ENCODE results near the gene RS1. TPM values are rescaled to one million over a fixed set of nuclear protein-coding genes. Genes with fewer than 3 reads are reported as not detected.

RS1 gene
- total RNA-seq, 1 donor from 2014 or later = not detected

DNA sequence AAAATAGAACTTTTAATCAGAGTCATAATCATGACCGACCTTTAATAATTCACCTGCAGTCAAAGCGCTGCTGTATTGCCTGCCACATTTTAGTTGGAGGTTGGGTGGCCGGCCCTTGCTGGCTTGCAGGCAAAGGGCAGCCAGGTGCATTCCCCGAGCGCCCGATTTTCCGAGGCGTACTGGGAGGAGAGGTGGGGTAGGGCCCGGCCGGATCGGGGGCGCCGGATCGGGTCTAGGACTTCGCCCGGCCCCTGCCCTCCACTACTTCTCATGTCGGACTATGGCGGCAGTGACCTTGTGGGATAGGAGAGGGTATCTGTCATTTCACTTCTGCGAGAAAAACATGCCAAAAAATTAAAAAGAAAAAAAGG is 2.5 kb upstream of the RS1 start:
- intact Hi-C loops (cut with micrococcal nuclease) = loop anchor here (1.0 to 10.0 kb wide), 3 partner anchors 249 to 1890 kb away; partner anchors contain the start of genes CDKL5, PDHA1 and TXLNG

DNA sequence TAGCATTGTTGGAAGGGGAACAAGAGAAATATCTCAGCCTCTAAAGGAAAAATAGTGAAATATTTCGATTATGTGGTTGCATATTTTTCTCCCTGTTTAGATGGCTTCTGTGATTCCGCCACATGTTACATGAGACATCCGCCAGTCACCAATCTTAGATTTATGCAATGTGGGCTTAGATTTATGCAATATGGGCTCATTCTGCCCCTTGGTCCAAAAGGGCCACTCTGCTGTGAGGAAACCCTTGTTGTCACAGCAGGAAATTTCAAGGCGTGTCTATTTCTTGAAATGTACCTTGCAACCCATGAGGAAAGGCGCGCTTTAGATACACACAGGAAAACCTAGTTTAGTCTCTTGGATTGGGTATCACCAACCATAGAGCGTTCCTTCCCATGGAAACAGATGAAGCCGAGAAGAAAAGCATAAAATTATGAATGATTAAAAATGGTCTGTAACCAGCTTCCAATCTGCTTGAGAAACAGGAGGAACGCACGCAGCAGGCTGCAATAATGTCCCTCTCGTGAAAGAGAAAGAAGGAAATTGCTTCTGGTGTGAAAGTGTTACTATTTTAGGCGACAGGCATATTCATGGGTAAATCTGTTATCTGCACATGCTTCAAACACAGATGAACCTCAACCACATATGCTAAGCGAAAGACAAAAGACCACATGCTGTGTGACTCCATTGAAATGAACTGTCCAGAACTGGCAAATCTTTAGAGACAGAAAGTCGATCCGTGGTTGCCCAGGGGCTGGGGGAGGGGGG is 3.7 kb downstream of the RS1 start:
- intact Hi-C loops (cut with micrococcal nuclease) = no loop called here

DNA sequence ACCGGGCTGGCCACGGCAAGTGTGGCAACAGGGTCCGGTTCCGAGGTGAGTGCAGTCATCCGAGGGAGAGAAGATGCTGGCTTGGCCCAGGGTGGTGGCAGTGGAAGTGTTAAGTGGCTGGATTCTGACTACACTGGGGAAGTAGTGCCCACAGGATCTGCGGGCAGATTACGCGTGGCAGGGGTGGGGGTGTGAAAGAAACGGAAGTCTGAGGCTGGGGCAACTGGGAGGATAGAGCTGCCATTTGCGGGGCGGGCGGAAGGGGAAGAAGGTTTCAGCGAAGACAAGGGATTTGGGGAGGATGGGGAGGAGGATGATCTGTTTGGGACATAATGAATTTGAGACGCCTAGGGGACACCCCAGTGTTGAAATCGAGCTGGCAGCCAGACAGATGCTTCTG is 5.3 kb downstream of the RS1 start:
- intact Hi-C loops (cut with micrococcal nuclease) = no loop called here

DNA sequence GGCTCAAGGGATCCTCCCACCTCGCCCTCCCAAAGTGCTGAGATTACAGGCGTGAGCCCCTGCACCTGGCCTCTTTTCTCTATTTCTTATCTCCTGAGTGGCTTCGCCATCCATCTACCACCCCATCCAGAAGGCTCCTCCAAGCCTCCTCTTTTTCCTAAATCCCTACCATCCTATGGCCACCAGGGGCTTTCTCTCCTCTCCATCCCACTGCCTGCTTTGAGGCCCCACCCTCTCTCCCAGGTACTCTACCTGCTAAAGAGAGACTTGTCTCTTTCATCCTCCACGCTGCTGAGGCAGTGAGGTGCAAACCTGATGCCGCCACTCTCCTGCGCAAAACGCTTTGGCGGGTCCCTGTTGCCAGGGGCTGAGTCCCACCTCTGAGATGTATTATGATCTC is 7.0 kb downstream of the RS1 start:
- intact Hi-C loops (cut with micrococcal nuclease) = no loop called here

DNA sequence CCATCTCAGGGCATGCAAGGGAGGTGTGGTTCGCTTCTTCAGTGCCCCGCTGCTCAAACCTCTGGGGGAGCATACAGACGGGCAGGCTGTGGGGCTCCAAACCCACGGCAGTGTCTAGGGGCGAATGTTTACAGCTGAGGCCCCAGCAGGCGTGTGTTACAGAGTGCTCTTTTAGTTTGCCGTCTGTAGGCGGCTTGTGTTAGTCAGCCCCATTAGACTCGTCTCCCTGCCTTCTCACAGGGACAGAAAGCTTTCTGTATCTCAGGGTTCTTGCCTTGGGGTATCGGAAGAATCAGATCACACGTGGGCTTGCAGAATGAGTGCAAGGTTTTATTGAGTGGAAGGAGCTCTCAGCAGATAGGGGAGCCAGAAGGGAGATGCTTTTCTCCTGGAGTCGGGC is 10.6 kb downstream of the RS1 start:
- intact Hi-C loops (cut with micrococcal nuclease) = no loop called here

DNA sequence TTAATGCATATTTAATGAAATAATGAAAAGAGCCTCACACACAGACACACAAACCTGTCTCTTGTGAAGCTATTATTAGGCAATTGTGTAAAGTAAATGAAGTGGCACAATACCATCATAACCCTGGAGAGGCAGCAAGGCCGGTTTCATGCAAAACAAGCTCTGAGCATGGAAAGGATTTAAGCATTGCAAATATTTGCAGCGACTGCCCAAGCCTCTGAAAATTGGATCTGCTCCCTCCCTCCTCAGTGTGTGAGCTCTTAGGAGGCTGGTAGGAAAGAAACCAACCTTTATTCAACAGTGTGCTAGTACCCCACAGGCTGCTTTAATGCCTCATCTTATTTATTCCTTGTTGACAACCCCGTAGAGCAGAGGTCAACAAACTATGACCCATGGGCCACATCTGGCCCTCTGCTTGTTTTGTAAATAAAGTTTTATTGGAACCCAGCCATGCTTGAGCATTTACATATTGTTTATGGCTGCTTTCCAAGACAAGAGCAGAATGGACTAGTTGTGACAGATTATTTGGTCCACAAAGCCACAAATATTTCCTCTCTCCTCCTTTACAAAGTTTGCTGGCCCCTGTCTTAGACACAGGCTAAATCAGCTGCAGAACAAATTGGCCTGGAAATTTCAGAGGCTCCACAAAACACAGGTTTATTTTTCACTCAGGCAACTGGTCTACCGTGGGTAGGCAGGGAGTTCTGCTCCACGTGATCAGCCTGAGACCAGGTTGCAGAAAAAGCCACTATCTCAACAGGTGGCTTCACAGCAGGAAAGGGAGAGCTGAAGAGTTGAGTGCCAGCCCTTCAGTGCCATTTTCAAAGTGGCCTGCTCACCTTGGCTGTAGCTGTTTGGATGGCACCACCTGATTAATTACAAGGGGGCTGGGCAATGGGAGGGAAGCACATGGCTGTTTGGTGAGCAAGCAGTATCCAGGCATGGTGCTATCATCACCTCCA is 16.8 kb downstream of the RS1 start:
- intact Hi-C loops (cut with micrococcal nuclease) = no loop called here

DNA sequence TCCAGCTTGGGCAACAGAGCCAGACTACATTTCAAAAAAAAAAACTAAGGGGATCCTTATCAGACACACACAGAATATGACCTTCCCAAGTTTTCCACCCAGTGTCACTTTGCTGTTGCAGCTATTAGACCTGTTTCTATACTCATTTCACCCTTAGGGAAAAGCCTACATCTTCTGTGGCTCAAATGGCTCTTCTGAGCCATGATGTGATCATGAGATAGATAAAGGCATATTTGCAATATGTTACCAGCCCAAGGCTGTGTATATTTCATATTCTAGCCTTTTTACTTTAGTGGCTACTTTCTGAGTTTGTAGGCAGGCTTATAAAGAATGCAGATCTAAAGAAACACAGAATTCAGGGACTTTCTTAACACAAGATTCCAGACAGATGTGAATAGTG is 19.3 kb downstream of the RS1 start:
- intact Hi-C loops (cut with micrococcal nuclease) = no loop called here

DNA sequence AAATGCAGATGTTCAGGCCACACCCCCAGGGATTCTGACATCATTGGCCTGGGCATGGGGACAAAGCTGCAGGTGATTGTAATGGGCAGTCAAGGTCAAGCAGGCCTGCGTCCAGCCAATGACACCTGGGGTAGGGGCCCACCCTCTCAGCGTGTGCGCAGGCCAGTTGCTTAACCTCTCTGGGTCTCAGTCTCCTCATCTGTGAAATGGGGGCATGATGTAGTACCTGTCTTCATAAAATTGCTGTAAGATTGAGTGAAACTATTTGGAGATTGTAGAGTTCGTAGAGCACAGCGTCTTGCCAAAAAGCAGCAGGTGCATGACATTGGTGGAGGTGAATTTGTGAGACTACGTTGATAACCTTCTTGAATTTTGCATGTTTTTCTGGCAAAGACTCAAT is 21.2 kb downstream of the RS1 start:
- intact Hi-C loops (cut with micrococcal nuclease) = no loop called here

DNA sequence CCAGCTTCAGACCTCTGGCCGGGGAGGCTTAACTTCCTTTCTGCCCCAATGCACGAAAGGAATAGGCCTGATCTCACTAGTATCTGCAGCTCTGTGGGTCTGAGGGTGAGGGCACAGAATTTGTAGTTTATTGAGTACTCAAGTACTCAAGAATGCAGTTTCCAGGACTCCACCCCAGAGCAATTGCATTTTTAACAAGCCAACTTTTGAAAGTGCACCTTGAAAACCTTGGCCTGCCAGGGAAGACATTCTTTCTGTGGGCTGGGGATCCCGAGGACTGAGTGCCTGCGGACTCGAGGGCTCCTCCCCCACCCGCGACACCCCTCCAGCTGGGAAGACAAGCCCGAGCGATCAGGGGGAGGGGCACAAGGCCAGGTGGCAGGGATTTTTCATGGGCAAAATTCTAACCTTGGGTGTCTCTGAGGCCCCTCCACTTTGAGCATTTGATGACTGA is 22.4 kb downstream of the RS1 start:
- intact Hi-C loops (cut with micrococcal nuclease) = no loop called here

DNA sequence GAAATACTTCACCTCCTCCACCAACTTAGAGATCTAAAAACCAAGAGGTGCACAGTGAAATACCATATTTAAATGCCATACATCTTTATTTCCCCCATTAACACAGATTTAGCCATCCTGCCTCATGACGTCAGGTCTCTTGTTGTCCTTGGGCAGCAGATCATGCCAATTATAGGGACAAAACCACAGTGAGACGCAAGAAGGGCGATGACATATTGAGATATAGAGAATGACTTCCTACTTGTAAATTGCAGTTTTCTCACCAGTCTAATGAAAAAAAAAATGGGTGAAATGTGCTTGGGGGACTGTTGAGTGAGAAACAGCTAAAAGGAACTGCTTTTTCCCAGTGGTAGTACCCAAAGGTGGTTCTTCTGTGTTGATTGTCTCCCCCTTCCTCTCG is 24.3 kb downstream of the RS1 start:
- intact Hi-C loops (cut with micrococcal nuclease) = no loop called here

DNA sequence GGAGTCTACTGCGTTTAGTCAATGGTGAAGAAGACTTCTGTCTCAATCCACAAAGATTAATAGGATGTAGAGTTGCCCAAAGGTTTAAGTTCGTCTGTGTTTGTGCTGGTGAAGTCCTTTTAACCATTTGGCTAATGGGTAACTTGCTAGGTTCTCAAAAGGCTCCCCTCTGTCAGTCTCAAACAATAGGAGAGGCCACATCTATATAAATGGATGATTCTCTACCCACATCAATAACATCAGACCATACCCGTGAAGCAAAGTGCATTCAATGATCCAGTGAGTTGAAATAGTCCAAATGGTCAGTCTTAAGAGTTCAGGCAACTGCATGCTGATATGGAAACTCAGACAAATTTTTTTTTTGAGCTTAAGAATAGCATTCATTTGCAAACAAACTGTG is 28.1 kb downstream of the RS1 start:
- intact Hi-C loops (cut with micrococcal nuclease) = no loop called here

DNA sequence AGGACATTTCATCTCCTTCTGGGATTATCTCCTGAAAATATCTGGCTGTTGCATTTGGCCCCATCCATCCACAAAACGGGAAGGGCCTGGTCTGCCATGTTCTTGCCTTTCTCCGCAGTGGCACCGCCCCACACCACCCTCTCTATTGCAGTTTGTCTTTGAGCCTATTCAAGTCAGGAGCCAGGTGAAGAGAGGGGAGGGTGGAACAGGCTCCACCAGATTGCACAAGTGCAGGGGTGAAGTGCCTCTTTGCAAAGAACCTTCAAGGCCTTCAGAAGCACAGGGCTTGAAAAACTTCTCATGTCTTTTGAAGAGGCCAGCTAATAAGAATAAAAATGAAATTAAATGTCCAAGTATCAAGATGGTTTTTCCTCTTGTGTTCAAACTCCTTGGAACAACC is 28.7 kb downstream of the RS1 start:
- intact Hi-C loops (cut with micrococcal nuclease) = no loop called here

DNA sequence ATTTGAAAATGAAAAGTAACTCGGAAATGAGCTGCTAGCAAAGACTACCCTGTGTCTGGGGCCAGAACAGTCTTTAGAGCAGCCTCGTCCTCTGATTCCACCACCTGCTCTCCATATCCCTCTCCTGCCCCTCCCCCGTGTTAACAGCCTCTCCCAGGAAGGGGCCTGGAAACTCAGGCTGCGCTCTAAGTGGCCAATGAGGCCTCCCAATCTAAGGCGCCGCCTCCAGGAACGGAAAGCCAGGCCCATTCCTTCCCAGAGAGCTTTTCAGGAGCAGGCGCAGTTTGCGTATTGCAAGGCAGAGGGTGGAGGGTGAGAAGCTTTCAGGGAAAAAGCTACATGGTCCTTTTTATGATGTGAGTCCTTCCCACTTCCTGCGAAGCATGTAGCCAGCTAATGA is 31.2 kb downstream of the RS1 start:
- intact Hi-C loops (cut with micrococcal nuclease) = no loop called here

DNA sequence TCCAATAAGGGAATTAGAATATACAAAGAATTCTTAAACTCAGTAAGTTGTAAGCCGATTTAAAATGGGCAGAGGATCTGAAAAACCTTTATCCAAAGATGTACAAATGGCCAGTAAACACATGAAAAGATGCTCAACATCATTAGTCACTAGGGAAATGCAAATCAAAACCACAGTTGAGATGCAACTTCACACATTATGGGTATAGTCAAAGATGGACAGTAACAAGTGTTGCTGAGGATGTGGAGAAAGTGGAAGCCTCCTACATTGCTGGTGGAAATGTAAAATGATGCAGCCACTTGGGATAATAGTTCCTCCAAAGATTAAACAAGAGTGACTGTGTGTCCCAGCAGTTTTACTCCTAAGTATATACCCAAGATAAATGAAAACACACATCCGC is 32.6 kb downstream of the RS1 start:
- intact Hi-C loops (cut with micrococcal nuclease) = no loop called here

DNA sequence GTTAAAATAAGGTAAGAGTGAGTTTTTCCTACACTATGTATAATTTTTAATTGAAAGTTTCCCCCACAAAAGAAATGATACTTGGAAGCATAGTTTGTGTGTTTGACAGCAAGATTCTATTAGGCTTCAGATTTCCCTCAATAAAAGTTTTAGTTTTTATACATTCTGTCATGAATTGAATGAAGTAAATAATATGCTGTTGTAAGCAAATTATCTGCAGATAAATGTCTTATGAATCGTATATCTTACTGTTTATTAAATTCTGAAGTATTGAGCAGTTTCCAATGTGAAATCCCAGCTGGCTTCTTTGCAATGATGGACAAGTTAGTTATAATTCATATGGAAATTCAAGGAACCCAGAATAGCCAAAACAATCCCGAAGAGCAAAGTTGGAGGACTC is 33.5 kb downstream of the RS1 start:
- intact Hi-C loops (cut with micrococcal nuclease) = no loop called here

DNA sequence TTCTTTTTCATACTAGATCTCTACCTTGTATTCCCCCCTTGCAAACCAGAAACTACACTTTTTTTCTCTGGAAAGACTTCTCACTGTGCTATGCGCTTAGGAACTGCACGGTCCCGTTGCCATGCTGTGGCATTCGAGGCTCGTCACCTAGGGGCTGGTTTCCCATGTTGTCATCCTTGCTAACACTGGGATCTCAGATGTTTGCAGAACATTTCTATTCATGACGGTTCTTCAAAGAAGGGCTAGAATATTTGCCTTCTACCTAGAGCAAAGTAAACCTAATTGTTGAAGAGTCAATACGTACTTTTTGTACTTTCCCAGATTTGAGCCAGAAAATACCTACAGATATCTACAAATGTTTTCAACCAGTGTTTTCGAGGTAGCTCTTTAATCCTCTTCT is 41.0 kb downstream of the RS1 start:
- intact Hi-C loops (cut with micrococcal nuclease) = no loop called here

DNA sequence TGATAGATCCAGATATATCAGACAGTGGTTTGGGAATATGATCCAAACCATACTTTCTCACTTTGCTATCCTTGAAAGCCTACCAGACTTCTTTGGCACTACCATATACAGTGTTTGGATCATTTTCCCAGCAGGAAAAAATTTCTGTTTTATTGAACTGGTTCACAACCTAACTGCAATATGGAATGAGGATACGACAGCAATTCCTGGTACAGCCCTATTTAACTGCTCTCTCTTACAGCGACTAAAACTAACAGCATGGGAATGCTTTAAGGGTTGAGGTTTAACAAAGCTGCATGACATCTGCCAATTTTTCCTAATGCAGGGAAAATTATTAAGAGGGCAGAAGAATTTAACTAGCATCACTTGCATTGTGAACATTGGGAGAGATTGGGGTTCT is 47.3 kb downstream of the RS1 start:
- intact Hi-C loops (cut with micrococcal nuclease) = no loop called here

DNA sequence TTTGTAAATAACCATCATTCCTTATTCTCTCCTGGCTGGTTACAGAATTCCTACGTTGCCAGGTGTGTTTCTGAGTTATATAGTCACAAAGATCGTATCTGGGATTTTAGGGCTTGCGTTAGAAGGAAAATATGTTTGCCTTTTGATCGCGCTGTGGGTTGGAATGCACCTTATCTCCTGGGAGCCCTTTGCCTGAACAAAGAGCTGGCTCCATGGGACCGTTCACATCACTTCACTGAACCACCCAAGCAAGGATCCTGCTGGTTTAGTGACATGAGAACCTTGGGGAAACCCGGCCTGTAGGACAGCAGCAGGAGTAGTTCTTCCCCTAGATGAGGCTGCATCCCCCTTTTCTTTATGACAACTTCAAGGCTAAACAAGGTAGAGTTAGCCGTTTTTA is 51.6 kb downstream of the RS1 start:
- intact Hi-C loops (cut with micrococcal nuclease) = no loop called here

DNA sequence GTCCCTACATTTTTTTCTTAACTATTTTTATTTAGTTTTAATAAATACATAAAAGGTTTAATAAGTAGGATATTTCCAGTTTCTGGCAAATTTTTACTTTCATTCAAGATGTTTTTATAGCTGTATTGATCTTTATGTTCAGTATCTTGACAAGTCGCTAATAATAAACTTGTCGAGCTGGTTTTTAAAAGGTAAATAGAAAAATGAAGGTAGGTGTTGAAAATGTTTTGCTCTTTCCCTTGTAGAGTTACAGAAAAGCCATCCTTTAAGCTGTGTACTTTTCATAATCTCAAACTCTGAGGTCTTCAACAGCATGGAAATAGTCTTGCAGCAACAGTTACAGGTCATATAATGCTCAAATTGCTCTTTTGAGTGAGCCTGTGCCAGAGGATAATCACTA is 52.6 kb downstream of the RS1 start:
- intact Hi-C loops (cut with micrococcal nuclease) = no loop called here

DNA sequence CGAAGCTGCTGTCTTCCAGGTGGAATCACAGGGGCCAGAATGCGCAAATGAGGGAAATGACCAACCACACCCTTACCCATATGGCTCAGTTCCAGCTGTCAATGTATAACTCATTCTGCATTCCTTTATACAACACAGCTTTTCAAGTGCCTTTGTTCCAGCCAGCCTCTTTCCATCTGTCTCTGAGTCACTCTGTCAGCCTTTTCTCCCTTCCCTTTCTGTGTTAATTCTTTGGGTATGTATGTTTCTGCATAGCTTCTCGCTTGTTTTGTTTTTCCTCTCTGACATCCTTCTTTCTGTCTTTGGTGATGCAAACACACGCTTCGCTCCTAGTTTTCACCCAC is 54.5 kb downstream of the RS1 start:
- intact Hi-C loops (cut with micrococcal nuclease) = no loop called here

DNA sequence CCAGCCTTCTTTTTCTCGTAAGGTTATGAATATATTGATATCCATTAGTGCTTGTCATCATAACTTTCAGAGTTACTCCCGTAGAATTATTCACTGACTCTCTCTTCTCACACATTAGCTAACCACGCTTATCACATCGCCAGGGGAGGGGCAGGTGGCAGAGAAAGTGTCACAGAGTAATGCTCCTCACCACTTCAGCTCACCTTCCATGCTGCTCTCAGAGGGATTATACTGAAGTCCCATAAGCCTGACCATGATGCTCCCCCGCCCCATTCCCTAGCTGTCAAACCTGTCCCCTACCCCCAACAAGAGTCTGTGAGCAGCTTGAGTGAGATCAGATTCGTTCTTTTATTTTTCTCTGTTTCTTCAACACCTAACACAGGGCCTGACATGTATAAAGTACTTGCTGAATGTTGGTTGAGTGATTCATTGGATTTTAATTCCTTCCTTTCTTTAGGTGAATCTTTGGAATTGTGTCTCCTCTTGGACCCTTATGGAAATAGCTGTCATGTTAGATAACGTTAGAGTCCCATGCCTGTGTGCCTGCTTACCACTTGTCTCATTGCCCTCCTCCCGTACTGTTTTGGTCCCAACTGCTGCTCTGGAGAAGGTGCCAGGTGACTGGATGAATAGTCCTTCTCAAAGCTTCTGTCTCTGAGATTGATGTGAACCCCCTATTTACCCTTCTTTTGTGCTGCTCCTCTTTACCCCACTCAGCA is 55.1 kb downstream of the RS1 start:
- intact Hi-C loops (cut with micrococcal nuclease) = no loop called here

Measured in T-helper 2 cell treated with Interferon-gamma antibody and Interleukin-4, amounts not matched to agents 100 ng/mL and 5 ng/mL, for 36 hours (primary cell).